HepG2 (cell line): Measurements from ENCODE around the gene MPIG6B. TPM values are rescaled to one million over a fixed set of nuclear protein-coding genes. Genes with fewer than 3 reads are reported as not detected.

Experiments
- CBX1 ChIP-seq: IDR thresholded peaks from one replicate; pipeline ENCODE4 v1.6.1; 2016; ENCODE audit warnings: antibody characterized with exemption, low read depth
- FOXM1 ChIP-seq: sonication (generic); formaldehyde crosslinking; IDR thresholded peaks from 2 replicates; pipeline ENCODE4 v1.5.0; 2020; ENCODE audit warnings: missing genetic modification reagents
- KMT2A ChIP-seq: sonication (generic); formaldehyde crosslinking; IDR thresholded peaks from 2 replicates; pipeline ENCODE4 v1.4.0; 2020; ENCODE audit warnings: missing genetic modification reagents
- MLLT10 ChIP-seq: sonication (generic); formaldehyde crosslinking; IDR thresholded peaks from 2 replicates; pipeline ENCODE4 v1.4.0; 2020; ENCODE audit warnings: missing genetic modification reagents
- PHF8 ChIP-seq: sonication (generic); formaldehyde crosslinking; IDR thresholded peaks from 2 replicates; pipeline ENCODE4 v1.5.0; 2020; ENCODE audit warnings: missing genetic modification reagents
- RARA ChIP-seq: IDR thresholded peaks from 2 replicates; pipeline ENCODE4 v1.6.1; 2016; ENCODE audit warnings: missing genetic modification reagents, missing compliant biosample characterization
- STAG1 ChIP-seq: sonication (generic); formaldehyde crosslinking; IDR thresholded peaks from 2 replicates; pipeline ENCODE4 v1.4.0; 2020; ENCODE audit warnings: missing genetic modification reagents
- TBP ChIP-seq: sonication (generic); formaldehyde crosslinking; IDR thresholded peaks from 2 replicates; pipeline ENCODE4 v1.5.0; 2020; ENCODE audit warnings: missing genetic modification reagents
- ZNF205 ChIP-seq: IDR thresholded peaks from 2 replicates; pipeline ENCODE4 v1.6.1; 2018; ENCODE audit warnings: missing biosample characterization, missing genetic modification reagents
- ZNF44 ChIP-seq: sonication (generic); formaldehyde crosslinking; IDR thresholded peaks from 2 replicates; pipeline ENCODE4 v1.5.1; 2020; ENCODE audit warnings: mild to moderate bottlenecking, missing genetic modification reagents
- ZNF441 ChIP-seq: sonication (generic); formaldehyde crosslinking; IDR thresholded peaks from 2 replicates; pipeline ENCODE4 v1.7.0; 2021; ENCODE audit warnings: missing genetic modification reagents, borderline replicate concordance
- ZNF496 ChIP-seq: sonication (generic); formaldehyde crosslinking; IDR thresholded peaks from 2 replicates; pipeline ENCODE4 v1.8.1; 2023; ENCODE audit warnings: mild to moderate bottlenecking, moderate library complexity, missing genetic modification reagents; ENCODE audit not compliant: insufficient replicate concordance
- ZNF615 ChIP-seq: sonication (generic); formaldehyde crosslinking; IDR thresholded peaks from 2 replicates; pipeline ENCODE4 v1.5.0; 2020; ENCODE audit warnings: mild to moderate bottlenecking, missing genetic modification reagents, borderline replicate concordance
- ZNF619 ChIP-seq: sonication (generic); formaldehyde crosslinking; IDR thresholded peaks from 2 replicates; pipeline ENCODE4 v1.4.0; 2020; ENCODE audit warnings: mild to moderate bottlenecking, missing genetic modification reagents
- ZNF7 ChIP-seq: IDR thresholded peaks from 2 replicates; pipeline ENCODE4 v1.6.1; 2016; ENCODE audit warnings: missing biosample characterization, missing genetic modification reagents
- polyA plus RNA-seq, 8 experiments: library from polyadenylated mRNA; depleted of rRNA in 3 of 8; stranded (reverse) in 7 of 8; unstranded in 1 of 8; fragments of >200 nt; fragmentation: Illumina TruSeq in 4 of 8; extraction: Trizol in 4 of 8; gene quantifications; 2 replicates each; pipeline versions ENCODE4 v1.2.1 to v1.2.3, GENCODE V29; 2011 to 2016; ENCODE audit warnings: low read depth in 4 of 8, missing spikeins in 1 of 8, mixed read lengths in 1 of 8; ENCODE audit not compliant: insufficient read depth in 1 of 8
- total RNA-seq, 5 experiments: library from RNA; depleted of rRNA; stranded (reverse); fragments of >200 nt; fragmentation: Illumina TruSeq; extraction: Trizol; gene quantifications; 2 replicates each; pipeline ENCODE4 v1.2.3, GENCODE V29; 2016; ENCODE audit warnings: low read depth in 1 of 5
- TF ChIP-seq, protein P1 (sequence below): sonication (generic); formaldehyde crosslinking; IDR thresholded peaks from 2 replicates; pipeline ENCODE4 v1.4.0; 2020; ENCODE audit warnings: mild to moderate bottlenecking, missing genetic modification reagents
- TF ChIP-seq, protein P2 (sequence below): sonication (generic); formaldehyde crosslinking; IDR thresholded peaks from 2 replicates; pipeline ENCODE4 v1.9.0; 2021; ENCODE audit warnings: missing genetic modification reagents, mild to moderate bottlenecking, borderline replicate concordance
- TF ChIP-seq, protein P3 (sequence below): sonication (generic); formaldehyde crosslinking; IDR thresholded peaks from 2 replicates; pipeline ENCODE4 v1.4.0; 2020; ENCODE audit warnings: missing genetic modification reagents, mild to moderate bottlenecking, borderline replicate concordance

Gene MPIG6B
- total and polyA plus RNA-seq, 2 of the 13 experiments (the other 11 are each of a cell fraction or from before 2014, with no cell fraction given), result not detected

DNA sequence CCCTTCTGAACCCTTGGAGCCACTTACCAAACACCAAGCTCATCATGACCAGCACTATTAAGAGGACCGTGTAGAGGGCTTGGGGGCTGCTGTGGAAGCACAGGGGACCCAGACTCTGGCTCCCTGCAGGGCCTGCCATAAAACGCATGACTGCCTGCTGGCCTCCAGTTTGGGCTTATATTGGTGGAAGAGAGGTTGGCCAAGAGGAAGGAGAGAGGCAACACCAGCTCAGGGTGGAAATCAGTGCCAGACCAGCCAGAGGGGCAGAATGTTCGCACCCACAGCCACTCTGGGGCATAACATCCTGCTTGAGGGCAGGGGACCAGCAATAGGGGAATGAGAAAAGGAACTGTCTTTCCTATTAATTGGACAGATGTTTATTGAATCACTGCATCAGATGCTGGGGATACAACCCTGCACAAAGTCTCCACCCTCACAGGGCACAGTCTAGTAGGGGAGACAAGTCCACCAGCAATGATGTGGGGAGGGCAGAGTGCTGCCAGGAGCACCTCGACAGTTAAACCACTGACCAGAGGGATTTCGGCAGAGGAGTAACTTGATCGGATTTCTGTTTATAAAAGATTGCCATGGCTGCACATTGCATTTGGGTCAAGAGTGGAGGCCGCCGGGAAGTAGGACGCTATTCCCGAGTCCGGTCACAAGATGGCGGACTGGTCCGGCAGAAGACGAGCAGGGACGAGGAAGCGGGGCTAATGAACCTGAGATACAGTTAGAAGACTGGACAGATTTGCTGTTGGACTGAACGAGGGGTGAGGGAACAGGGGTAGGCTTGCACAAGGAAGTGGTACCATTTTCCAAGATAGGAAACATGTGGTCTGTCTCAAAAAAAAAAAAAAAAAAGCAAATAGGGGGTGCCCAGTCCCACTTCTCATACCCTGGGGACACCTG is 42.7 kb upstream of the MPIG6B start, which contains the start of gene LY6G5C (continued):
- TF ChIP-seq ZNF619 (CRISPR knock-in tag), result peak; percentile 61; the same call in 1 of the 2 replicates
- TF ChIP-seq, protein P1, sequence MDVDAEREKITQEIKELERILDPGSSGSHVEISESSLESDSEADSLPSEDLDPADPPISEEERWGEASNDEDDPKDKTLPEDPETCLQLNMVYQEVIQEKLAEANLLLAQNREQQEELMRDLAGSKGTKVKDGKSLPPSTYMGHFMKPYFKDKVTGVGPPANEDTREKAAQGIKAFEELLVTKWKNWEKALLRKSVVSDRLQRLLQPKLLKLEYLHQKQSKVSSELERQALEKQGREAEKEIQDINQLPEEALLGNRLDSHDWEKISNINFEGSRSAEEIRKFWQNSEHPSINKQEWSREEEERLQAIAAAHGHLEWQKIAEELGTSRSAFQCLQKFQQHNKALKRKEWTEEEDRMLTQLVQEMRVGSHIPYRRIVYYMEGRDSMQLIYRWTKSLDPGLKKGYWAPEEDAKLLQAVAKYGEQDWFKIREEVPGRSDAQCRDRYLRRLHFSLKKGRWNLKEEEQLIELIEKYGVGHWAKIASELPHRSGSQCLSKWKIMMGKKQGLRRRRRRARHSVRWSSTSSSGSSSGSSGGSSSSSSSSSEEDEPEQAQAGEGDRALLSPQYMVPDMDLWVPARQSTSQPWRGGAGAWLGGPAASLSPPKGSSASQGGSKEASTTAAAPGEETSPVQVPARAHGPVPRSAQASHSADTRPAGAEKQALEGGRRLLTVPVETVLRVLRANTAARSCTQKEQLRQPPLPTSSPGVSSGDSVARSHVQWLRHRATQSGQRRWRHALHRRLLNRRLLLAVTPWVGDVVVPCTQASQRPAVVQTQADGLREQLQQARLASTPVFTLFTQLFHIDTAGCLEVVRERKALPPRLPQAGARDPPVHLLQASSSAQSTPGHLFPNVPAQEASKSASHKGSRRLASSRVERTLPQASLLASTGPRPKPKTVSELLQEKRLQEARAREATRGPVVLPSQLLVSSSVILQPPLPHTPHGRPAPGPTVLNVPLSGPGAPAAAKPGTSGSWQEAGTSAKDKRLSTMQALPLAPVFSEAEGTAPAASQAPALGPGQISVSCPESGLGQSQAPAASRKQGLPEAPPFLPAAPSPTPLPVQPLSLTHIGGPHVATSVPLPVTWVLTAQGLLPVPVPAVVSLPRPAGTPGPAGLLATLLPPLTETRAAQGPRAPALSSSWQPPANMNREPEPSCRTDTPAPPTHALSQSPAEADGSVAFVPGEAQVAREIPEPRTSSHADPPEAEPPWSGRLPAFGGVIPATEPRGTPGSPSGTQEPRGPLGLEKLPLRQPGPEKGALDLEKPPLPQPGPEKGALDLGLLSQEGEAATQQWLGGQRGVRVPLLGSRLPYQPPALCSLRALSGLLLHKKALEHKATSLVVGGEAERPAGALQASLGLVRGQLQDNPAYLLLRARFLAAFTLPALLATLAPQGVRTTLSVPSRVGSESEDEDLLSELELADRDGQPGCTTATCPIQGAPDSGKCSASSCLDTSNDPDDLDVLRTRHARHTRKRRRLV, result no peak
- no peak for TF ChIP-seq ZNF205 (CRISPR knock-in tag)
- no peak for TF ChIP-seq ZNF496 (CRISPR knock-in tag)
- TF ChIP-seq RARA (CRISPR knock-in tag), result no peak
- TF ChIP-seq, protein P2, sequence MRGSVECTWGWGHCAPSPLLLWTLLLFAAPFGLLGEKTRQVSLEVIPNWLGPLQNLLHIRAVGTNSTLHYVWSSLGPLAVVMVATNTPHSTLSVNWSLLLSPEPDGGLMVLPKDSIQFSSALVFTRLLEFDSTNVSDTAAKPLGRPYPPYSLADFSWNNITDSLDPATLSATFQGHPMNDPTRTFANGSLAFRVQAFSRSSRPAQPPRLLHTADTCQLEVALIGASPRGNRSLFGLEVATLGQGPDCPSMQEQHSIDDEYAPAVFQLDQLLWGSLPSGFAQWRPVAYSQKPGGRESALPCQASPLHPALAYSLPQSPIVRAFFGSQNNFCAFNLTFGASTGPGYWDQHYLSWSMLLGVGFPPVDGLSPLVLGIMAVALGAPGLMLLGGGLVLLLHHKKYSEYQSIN (CRISPR knock-in tag), result no peak
- no peak for TF ChIP-seq ZNF615
- peak; percentile 28; the same call in 1 of the 2 replicates for TF ChIP-seq KMT2A (CRISPR knock-in tag)
- 0 out of 2 replicates have a peak, but pooled peaks have one; percentile 35 for TF ChIP-seq ZNF44 (CRISPR knock-in tag)
- no peak for TF ChIP-seq TBP (CRISPR knock-in tag)
- TF ChIP-seq PHF8 (CRISPR knock-in tag), result no peak
- no peak for TF ChIP-seq CBX1
- TF ChIP-seq STAG1 (CRISPR knock-in tag), result peak; percentile 99
- TF ChIP-seq MLLT10, result no peak
- TF ChIP-seq ZNF7 (CRISPR knock-in tag), result no peak
- TF ChIP-seq, protein P3, sequence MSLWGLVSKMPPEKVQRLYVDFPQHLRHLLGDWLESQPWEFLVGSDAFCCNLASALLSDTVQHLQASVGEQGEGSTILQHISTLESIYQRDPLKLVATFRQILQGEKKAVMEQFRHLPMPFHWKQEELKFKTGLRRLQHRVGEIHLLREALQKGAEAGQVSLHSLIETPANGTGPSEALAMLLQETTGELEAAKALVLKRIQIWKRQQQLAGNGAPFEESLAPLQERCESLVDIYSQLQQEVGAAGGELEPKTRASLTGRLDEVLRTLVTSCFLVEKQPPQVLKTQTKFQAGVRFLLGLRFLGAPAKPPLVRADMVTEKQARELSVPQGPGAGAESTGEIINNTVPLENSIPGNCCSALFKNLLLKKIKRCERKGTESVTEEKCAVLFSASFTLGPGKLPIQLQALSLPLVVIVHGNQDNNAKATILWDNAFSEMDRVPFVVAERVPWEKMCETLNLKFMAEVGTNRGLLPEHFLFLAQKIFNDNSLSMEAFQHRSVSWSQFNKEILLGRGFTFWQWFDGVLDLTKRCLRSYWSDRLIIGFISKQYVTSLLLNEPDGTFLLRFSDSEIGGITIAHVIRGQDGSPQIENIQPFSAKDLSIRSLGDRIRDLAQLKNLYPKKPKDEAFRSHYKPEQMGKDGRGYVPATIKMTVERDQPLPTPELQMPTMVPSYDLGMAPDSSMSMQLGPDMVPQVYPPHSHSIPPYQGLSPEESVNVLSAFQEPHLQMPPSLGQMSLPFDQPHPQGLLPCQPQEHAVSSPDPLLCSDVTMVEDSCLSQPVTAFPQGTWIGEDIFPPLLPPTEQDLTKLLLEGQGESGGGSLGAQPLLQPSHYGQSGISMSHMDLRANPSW (CRISPR knock-in tag), result no peak
- TF ChIP-seq FOXM1, result no peak
- no peak for TF ChIP-seq ZNF441
